Pancreas (tissue), 10 donors: Measurements from ENCODE around the gene DDAH1. TPM values are rescaled to one million over a fixed set of nuclear protein-coding genes. Genes with fewer than 3 reads are reported as not detected.

Experiments used
- ATAC-seq, 4 donors: fragments of 200-7000 bp; cut with Tn5 transposase; one replicate each; pipeline versions ENCODE4 v1.8.0 to v1.9.1; 2020; ENCODE audit warnings: mild to moderate bottlenecking in 4 of 4, moderate library complexity in 4 of 4
- DNase-seq, 6 donors: peaks; one replicate each; pipeline ENCODE4 v3.0.0-alpha.2; 2020
- FAIRE-seq: peaks from 2 replicates; lab custom pipeline; 2012; peaks lifted over from hg19 to GRCh38; lab: Jason Lieb, UNC
- H3K27ac ChIP-seq, 4 donors: fragments of 200-600 bp; sonication (generic); 1 replicate in 3 of 4; 2 replicates in 1 of 4; pipeline versions ENCODE4 v1.5.0 to v1.8.0; 2020
- H3K27me3 ChIP-seq, 4 donors: fragments of 200-600 bp; one replicate each; pipeline ENCODE4 v1.8.0; 2021
- H3K36me3 ChIP-seq, 3 donors: fragments of 200-600 bp; sonication (generic) in 1 of 3; one replicate each; pipeline versions ENCODE4 v1.5.0 to v1.8.0; 2020 to 2021
- H3K4me1 ChIP-seq, 3 donors: fragments of 200-600 bp; one replicate each; pipeline ENCODE4 v1.8.0; 2021
- H3K4me3 ChIP-seq, 4 donors: fragments of 200-600 bp; sonication (generic) in 2 of 4; one replicate each; pipeline versions ENCODE4 v1.5.0 to v1.8.0; 2020 to 2021
- H3K9me3 ChIP-seq, 4 donors: fragments of 200-600 bp; one replicate each; pipeline ENCODE4 v1.8.0; 2021
- WGBS, 2 donors: extraction: QIAGEN DNeasy Blood & Tissue Kit; methylation state at CpG; one replicate each; pipeline ENCODE4 v1.1.7; 2013; 5-methylcytosine and 5-hydroxymethylcytosine counted together
- intact Hi-C, 3 donors: fragments of 100-400 bp; cut with DNase I; formaldehyde crosslinking; loops; one replicate each; pipeline versions ENCODE4 v1.11.1 to v1.14.2; 2022
- polyA plus RNA-seq, 2 donors: library from polyadenylated mRNA; stranded (reverse); fragments of 200-250 nt; gene quantifications; one replicate each; pipeline ENCODE4 v1.2.3, GENCODE V29; 2013
- total RNA-seq, 6 donors: library from RNA; stranded (reverse); fragmentation: NEBNext Ultra II Directional in 4 of 6; extraction: Animal tissue kit (Norgen Biotek cat#: 25700) in 4 of 6; gene quantifications; one replicate each; pipeline versions ENCODE4 v1.2.1 to v1.2.4, GENCODE V29; 2021 to 2023
- TF ChIP-seq, protein P1 (sequence below), 4 donors: fragments of 200-600 bp; sonication (generic) in 3 of 4; IDR thresholded peaks; one replicate each; pipeline versions ENCODE4 v1.5.0 to v1.8.0; 2021; ENCODE audit warnings: antibody characterized with exemption in 4 of 4
- donor health status: healthy with polysubstance abuse.
- donor health status: DM: no; HTN: no; CAD: no; lungs with moderate emphysema.
- donor health status: DM: no; HTN: no; CAD: no.
- donor health status: control.
- donor health status: control.
- donor health status: Bipolar disorder and iron deficiency.
- donor health status: DM: yes; HTN: yes; CAD: no.
- donor health status: DM: no; HTN: no; CAD: no.
- donor health status: DM: no; HTN: no; CAD: no.
- donor health status: DM: yes; HTN: yes; CAD: no.

DDAH1 gene
- total and polyA plus RNA-seq, 8 donors = 8.1 to 34.2 (median 22.2) TPM

DNA sequence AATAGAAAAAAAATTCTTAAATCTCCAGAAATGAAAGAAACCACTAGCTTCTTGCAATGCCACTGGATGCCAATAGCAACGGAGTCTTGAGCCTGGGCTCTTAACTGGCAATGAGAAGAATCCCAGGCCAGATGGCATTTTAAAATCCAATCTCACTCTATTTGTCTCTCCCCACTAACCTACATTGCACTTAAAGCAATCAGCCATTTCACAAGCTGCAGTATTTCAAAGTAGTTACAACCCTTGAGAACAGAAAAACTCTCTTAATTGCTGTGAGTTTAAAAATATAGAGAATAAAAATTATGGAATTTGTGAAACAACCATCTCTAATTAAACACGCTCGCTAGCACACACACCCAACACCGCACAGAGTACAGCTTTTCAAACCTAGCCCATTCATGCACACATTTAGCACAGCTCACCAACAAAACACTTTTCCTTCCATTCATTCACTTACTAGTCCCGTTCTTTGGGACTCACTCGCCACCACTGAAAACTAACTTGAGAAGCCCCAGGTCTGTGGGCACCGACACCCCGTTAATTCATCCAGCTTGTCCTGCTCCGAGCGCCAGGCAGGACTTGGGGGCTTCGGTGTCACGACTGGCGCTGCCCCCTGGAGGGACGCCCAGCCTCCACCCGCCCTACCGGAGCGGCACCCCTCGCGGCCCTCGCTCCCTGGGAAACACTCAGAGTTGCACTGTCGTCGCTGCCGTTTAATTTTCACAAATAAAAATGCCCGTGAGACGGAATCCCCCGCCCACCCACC lies 1.0 kb downstream of the DDAH1 start:
- ATAC-seq (peak in 3 of 4 donors; percentile 3 to 17 (median 14)), DNase-seq (no peak), FAIRE-seq (no peak)
- Histone ChIP-seq H3K27me3 (no peaks in the 10 kb centered on the region), H3K9me3 (no peaks in the 10 kb centered on the region), H3K36me3 (no peaks in the 10 kb centered on the region), H3K4me3 (peak overlapping the region; percentile 58 to 83 (median 70)), H3K4me1 (peaks cover 38 to 50% (median 41%) of the 10 kb centered on the region in 3 donors), H3K27ac (peak overlapping the region; percentile 76 to 93 (median 91))
- TF ChIP-seq, protein P1, sequence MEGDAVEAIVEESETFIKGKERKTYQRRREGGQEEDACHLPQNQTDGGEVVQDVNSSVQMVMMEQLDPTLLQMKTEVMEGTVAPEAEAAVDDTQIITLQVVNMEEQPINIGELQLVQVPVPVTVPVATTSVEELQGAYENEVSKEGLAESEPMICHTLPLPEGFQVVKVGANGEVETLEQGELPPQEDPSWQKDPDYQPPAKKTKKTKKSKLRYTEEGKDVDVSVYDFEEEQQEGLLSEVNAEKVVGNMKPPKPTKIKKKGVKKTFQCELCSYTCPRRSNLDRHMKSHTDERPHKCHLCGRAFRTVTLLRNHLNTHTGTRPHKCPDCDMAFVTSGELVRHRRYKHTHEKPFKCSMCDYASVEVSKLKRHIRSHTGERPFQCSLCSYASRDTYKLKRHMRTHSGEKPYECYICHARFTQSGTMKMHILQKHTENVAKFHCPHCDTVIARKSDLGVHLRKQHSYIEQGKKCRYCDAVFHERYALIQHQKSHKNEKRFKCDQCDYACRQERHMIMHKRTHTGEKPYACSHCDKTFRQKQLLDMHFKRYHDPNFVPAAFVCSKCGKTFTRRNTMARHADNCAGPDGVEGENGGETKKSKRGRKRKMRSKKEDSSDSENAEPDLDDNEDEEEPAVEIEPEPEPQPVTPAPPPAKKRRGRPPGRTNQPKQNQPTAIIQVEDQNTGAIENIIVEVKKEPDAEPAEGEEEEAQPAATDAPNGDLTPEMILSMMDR (IDR thresholded peaks at IDR 0.05) = no peak
- intact Hi-C loops = loop anchor here in 1 of 3 donors (10.0 kb wide), 1 partner anchor 49 kb away; no protein-coding TSS in a partner anchor
- WGBS, 2 donors = 1% methylated on average over 26 of the region's 26 CpGs

DNA sequence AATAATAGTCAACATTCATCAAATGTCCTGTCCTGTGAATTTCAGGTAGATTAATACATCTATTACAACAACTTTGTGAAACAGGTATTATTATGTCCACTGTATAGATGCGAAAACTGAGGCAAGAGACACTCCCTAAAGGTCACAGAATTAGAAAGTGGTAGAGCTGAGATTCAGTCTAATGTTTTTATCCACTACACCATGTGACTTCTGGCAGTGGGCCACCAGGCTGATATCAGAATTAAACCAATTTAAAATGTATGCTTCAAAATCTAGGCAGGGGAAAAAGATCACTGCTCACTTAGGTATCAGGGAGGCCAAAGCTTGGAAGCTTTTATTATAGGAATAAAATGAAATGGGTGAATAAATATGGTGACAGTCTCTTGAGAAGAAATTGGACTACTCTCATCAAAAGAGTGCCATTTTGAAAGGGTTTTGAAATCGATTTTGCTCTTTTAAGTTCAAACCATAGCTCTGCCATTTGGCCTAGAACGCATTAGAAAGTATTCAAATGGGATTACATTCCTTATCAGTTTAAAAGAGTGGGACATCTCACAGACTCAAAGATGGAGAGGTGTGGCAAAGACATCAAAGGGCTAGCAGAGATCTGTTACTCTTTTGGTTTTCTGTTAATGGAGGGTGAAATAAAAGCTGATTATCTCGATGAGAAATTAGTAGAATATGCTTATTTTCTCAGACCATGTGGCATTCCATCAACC lies 1.9 kb downstream of the DDAH1 start:
- Histone ChIP-seq H3K27me3 (no peaks in the 10 kb centered on the region), H3K4me3 (peak overlapping the region; percentile 58 to 83 (median 70)), H3K36me3 (no peaks in the 10 kb centered on the region), H3K4me1 (peaks cover 41 to 50% (median 46%) of the 10 kb centered on the region in 3 donors), H3K27ac (peak overlapping the region in 2 of 4 donors; percentile 91 to 93), H3K9me3 (no peaks in the 10 kb centered on the region)
- DNase-seq = peak in 1 of 6 donors; percentile 28
- 45 to 48% methylated on average over 4 of the region's 4 CpGs for WGBS, 2 donors
- TF ChIP-seq, protein P1 (IDR thresholded peaks at IDR 0.05) = no peak
- FAIRE-seq = no peak
- intact Hi-C loops = loop anchor here in 1 of 3 donors (10.0 kb wide), 1 partner anchor 48 kb away; no protein-coding TSS in a partner anchor
- no peak for ATAC-seq

DNA sequence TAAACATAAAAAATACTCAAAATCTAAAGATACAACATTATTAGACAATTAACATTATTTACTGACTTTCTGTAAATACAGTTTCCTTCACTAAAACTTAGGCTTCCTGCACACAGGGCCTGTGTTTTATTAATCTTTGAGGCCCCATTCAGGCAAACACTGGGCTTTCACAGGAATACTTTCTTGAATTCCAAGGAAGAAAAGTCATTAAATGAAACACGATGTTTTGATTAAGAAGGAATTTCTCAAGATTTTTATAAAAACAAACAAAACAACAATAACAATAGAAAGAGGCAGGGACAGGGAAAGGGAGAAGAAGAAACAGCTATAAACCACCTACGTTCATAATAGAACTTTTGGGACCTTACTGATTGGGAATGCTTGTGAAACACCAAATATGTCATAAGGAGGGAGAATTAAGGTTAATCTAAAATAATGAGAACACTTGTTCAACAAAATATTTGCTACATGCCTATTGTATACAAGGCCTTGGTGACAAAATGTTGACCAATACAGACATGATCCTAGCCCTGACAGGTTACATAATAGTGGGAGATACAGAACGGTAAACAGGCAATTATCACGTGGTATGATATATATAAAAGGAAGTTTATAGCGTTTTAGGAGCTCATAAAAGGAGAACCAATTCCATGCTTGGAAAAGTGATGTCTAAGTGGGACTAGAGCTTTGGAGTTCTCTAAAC lies 3.6 kb downstream of the DDAH1 start:
- peak; percentile 5 for FAIRE-seq

DNA sequence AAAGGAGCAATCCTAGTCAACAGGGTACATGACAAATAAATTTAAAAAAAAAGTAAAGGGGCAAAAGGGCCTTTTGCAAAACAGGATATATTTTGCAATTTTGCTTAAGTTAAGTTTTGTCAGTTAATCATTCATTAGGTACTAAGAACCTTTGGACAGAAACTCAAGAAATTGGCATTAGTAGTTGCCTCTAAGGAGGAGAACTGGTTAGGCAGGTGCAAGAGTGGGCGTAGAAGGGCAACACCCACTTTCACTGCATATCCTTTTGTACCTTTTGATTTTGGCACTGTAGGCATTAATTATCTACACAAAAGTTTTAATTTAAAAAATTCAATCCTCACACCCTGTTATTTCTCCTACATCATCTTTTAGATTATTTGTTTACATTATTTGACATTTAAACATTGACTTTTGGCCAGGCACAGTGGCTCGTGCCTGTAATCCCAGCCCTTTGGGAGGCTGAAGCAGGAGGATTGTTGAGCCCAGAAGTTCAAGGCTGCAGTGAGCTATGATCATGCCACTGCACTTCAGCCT lies 4.3 kb downstream of the DDAH1 start:
- peaks cover 37 to 43% (median 42%) of the 10 kb centered on the region in 3 donors for H3K4me1 ChIP-seq
- intact Hi-C loops = loop anchor here in 1 of 3 donors (10.0 kb wide), 1 partner anchor 46 kb away; no protein-coding TSS in a partner anchor
- WGBS, 2 donors = 16% methylated on average over 2 of the region's 2 CpGs
- peak overlapping the region in 3 of 4 donors; percentile 26 to 93 (median 75) for H3K27ac ChIP-seq
- H3K4me3 ChIP-seq = peak overlapping the region in 2 of 4 donors; percentile 1 to 21
- FAIRE-seq = peak; percentile 72
- no peaks in the 10 kb centered on the region for H3K36me3 ChIP-seq
- peak; percentile 66 to 77 (median 68) for ATAC-seq
- peak in 4 of 6 donors; percentile 55 to 76 (median 73) for DNase-seq
- no peaks in the 10 kb centered on the region for H3K9me3 ChIP-seq
- no peaks in the 10 kb centered on the region for H3K27me3 ChIP-seq
- TF ChIP-seq, protein P1 (IDR thresholded peaks at IDR 0.05) = no peak

More for the DNA sequence above, 3.6 kb downstream of the DDAH1 start:
- Histone ChIP-seq H3K4me1 (peaks cover 41 to 50% (median 46%) of the 10 kb centered on the region in 3 donors), H3K27me3 (no peaks in the 10 kb centered on the region), H3K27ac (peak overlapping the region in 3 of 4 donors; percentile 26 to 93 (median 75)), H3K9me3 (no peaks in the 10 kb centered on the region), H3K36me3 (no peaks in the 10 kb centered on the region), H3K4me3 (no peak overlapping the region)
- WGBS, 2 donors = 21 to 33% methylated on average over 5 of the region's 5 CpGs
- intact Hi-C loops = loop anchor here in 1 of 3 donors (10.0 kb wide), 1 partner anchor 47 kb away; no protein-coding TSS in a partner anchor
- ATAC-seq = no peak
- TF ChIP-seq, protein P1 (IDR thresholded peaks at IDR 0.05) = no peak
- DNase-seq = no peak
